GM18498 (cell line): ENCODE results near the gene PRAMEF17.
"Not testable (repeated sequence)": the region's sequence is repeated elsewhere in the genome, so short reads cannot be mapped to it uniquely, and the experiment has no call there.

Experiments used
- ATAC-seq: cut with Tn5 transposase; IDR thresholded peaks from one replicate; pipeline ENCODE4 v1.9.1; 2021; ENCODE audit warnings: mild to moderate bottlenecking, moderate library complexity; ENCODE audit not compliant: unreplicated experiment

Gene PRAMEF17

GRCh38 chr1:13389332-13389731 lies at the start of gene PRAMEF17:
TSS of gene PRAMEF17 (plus strand) at chr1:13389632. CDS start at chr1:13389658, 26 bp downstream.
- ATAC-seq, result not testable (repeated sequence)

GRCh38 chr1:13342496-13342895 lies 46.9 kb upstream of the PRAMEF17 start:
- ATAC-seq, result not testable (repeated sequence)

GRCh38 chr1:13347034-13347433 lies 42.4 kb upstream of the PRAMEF17 start, which contains the start of gene PRAMEF14:
TSS of gene PRAMEF14 (minus strand) at chr1:13347134. CDS start at chr1:13345314, 1,820 bp downstream.
- ATAC-seq, result not testable (repeated sequence)

GRCh38 chr1:13353476-13353875 lies 36.0 kb upstream of the PRAMEF17 start:
- not testable (repeated sequence) for ATAC-seq

- ATAC-seq, result not testable (repeated sequence)
Measured at GRCh38 chr1:13354475-13354874, 35.0 kb upstream of the PRAMEF17 start.

- ATAC-seq, result not testable (repeated sequence)
Measured at GRCh38 chr1:13356774-13357173, 32.7 kb upstream of the PRAMEF17 start.

- not testable (repeated sequence) for ATAC-seq
Measured at GRCh38 chr1:13362364-13362763, 27.1 kb upstream of the PRAMEF17 start.

GRCh38 chr1:13364928-13365327 lies 24.5 kb upstream of the PRAMEF17 start:
- not testable (repeated sequence) for ATAC-seq

GRCh38 chr1:13366536-13366935 lies 22.9 kb upstream of the PRAMEF17 start:
- not testable (repeated sequence) for ATAC-seq

- ATAC-seq, result not testable (repeated sequence)
Measured at GRCh38 chr1:13368544-13368943, 20.9 kb upstream of the PRAMEF17 start.

- ATAC-seq, result not testable (repeated sequence)
Measured at GRCh38 chr1:13378983-13379382, 10.4 kb upstream of the PRAMEF17 start.

GRCh38 chr1:13380380-13380779 lies 9.1 kb upstream of the PRAMEF17 start:
- not testable (repeated sequence) for ATAC-seq

GRCh38 chr1:13393004-13393403 lies 3.6 kb downstream of the PRAMEF17 start:
- ATAC-seq, result not testable (repeated sequence)

GRCh38 chr1:13394761-13395160 lies 5.3 kb downstream of the PRAMEF17 start:
- ATAC-seq, result not testable (repeated sequence)

GRCh38 chr1:13395311-13395710 lies 5.9 kb downstream of the PRAMEF17 start:
- not testable (repeated sequence) for ATAC-seq

GRCh38 chr1:13407811-13408210 lies 18.4 kb downstream of the PRAMEF17 start:
- ATAC-seq, result no peak

GRCh38 chr1:13410150-13410549 lies 20.7 kb downstream of the PRAMEF17 start, which contains the start of gene PRAMEF20:
TSS of gene PRAMEF20 (plus strand) at chr1:13410450. CDS start at chr1:13416355, 5,905 bp downstream.
- not testable (repeated sequence) for ATAC-seq

- ATAC-seq, result no peak
Measured at GRCh38 chr1:13430495-13430894, 41.1 kb downstream of the PRAMEF17 start.

- no peak for ATAC-seq
Measured at GRCh38 chr1:13432251-13432650, 42.8 kb downstream of the PRAMEF17 start.

GRCh38 chr1:13433694-13434358 lies 44.4 kb downstream of the PRAMEF17 start:
- ATAC-seq, result not testable (repeated sequence)

- ATAC-seq, result no peak
Measured at GRCh38 chr1:13435458-13435857, 46.0 kb downstream of the PRAMEF17 start.

- ATAC-seq, result not testable (repeated sequence)
Measured at GRCh38 chr1:13439104-13439783, 49.8 kb downstream of the PRAMEF17 start.
